Measurements from ENCODE around the gene CD160. TPM values are rescaled to one million over a fixed set of nuclear protein-coding genes. Genes with fewer than 3 reads are reported as not detected.

Gene CD160
- polyA plus RNA-seq, 4 donors: 0.60 to 2.9 (median 1.5) TPM

DNA sequence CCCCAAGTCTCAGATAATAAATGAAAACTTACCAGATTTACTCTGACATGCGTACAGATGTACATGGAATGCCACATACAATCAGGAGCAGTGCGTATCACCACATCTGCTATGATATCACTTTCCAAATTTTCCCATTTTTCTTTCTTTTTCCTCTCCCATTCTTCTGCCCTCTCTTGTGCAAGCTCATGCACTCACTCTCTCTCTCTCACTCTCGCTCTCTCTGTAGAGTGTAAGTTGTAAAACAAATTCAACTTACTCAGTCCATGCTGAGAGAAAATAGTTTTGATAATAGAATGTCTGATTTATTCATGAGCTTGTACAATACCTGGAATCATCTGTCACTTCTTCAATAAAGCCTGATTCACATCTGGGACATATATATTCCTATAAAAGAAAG is 69.3 kb downstream of the CD160 start:
- no peak for DNase-seq (ENCODE audit: low read depth in 4 of 4, low spot score in 2 of 4)

Other genes starting within 250 kb of the CD160 start
- gene GPR89A, start 111.5 kb upstream of the CD160 start, polyA plus RNA-seq (ENCODE audit: insufficient read length in 4 of 4): 10 to 100 TPM; 31.9 to 45.8 (median 43.1) TPM
- 100 to 1,000 TPM; 123 to 219 (median 180) TPM for gene PDZK1, start 12.1 kb upstream of the CD160 start, polyA plus RNA-seq (ENCODE audit: insufficient read length in 4 of 4)
- 10 to 100 TPM; 12.4 to 23.6 (median 17.0) TPM for gene RNF115, start 104.6 kb downstream of the CD160 start, polyA plus RNA-seq (ENCODE audit: insufficient read length in 4 of 4)
- 10 to 100 TPM; 34.9 to 37.3 (median 35.2) TPM for gene POLR3C, start 104.7 kb downstream of the CD160 start, polyA plus RNA-seq (ENCODE audit: insufficient read length in 4 of 4)
- 1 to 10 TPM; 6.4 to 9.1 (median 7.3) TPM for gene NUDT17, start 126.1 kb downstream of the CD160 start, polyA plus RNA-seq (ENCODE audit: insufficient read length in 4 of 4)
- 10 to 100 TPM; 40.2 to 68.7 (median 53.5) TPM for gene PIAS3, start 139.6 kb downstream of the CD160 start, polyA plus RNA-seq (ENCODE audit: insufficient read length in 4 of 4)
- gene ANKRD35, start 166.4 kb downstream of the CD160 start, polyA plus RNA-seq (ENCODE audit: insufficient read length in 4 of 4): 1 to 10 TPM; 2.1 to 3.4 (median 2.4) TPM
- gene ITGA10, start 190.6 kb downstream of the CD160 start, polyA plus RNA-seq (ENCODE audit: insufficient read length in 4 of 4): 1 to 10 TPM in 2 of 4 donors, under 1 TPM in 2; 0.51 to 1.9 (median 1.3) TPM
- gene PEX11B, start 199.2 kb downstream of the CD160 start, polyA plus RNA-seq (ENCODE audit: insufficient read length in 4 of 4): 10 to 100 TPM; 49.6 to 65.3 (median 57.8) TPM
- 100 to 1,000 TPM; 183 to 214 (median 202) TPM for gene RBM8A, start 208.0 kb downstream of the CD160 start, polyA plus RNA-seq (ENCODE audit: insufficient read length in 4 of 4)
- gene LIX1L, start 238.5 kb downstream of the CD160 start, polyA plus RNA-seq (ENCODE audit: insufficient read length in 4 of 4): 10 to 100 TPM; 23.9 to 28.0 (median 25.3) TPM
- gene ANKRD34A, start 245.1 kb downstream of the CD160 start, polyA plus RNA-seq (ENCODE audit: insufficient read length in 4 of 4): under 1 TPM; 0.65 to 0.88 (median 0.72) TPM
- gene POLR3GL, start 245.2 kb downstream of the CD160 start, polyA plus RNA-seq (ENCODE audit: insufficient read length in 4 of 4): 10 to 100 TPM; 32.0 to 42.2 (median 33.9) TPM

All from left renal cortex interstitium (tissue), 4 donors.